Measurements from ENCODE around the gene CXorf51B.
"Not testable (repeated sequence)": the region's sequence is repeated elsewhere in the genome, so short reads cannot be mapped to it uniquely, and the experiment has no call there.

CXorf51B gene

GRCh38 chrX:146809471-146809870 lies at the start of gene CXorf51B:
TSS of gene CXorf51B (plus strand) at chrX:146809771. CDS start at chrX:146809792, 21 bp downstream.
- DNase-seq, result not testable (repeated sequence)

DNA sequence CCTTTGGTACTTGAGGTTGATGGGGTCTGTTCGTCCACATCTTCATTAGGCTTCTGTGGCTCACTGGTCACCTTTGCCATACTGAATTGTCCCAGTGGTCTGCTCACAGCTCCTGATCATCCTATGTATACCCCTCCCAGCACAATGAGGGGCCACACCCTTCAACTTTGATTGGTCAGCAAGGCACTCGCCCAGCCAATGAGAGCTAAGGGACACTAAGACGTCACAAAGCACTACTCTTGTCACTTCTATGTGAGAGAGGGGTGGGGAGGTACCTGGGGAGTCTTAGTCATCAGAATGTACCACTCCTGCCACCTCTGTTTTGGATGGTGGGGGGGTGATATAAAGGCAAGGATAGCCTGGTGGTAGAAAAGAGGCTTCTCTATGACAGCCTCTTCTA lies 5.1 kb downstream of the CXorf51B start, which contains the start of gene CXorf51A:
CXorf51A (minus strand) TSS at position 101 of the 400 bp plus-strand sequence; CDS start at position 80, 21 bp downstream.
- not testable (repeated sequence) for DNase-seq

- no peak for DNase-seq
Measured at GRCh38 chrX:146831994-146832393, 22.4 kb downstream of the CXorf51B start.

DNA sequence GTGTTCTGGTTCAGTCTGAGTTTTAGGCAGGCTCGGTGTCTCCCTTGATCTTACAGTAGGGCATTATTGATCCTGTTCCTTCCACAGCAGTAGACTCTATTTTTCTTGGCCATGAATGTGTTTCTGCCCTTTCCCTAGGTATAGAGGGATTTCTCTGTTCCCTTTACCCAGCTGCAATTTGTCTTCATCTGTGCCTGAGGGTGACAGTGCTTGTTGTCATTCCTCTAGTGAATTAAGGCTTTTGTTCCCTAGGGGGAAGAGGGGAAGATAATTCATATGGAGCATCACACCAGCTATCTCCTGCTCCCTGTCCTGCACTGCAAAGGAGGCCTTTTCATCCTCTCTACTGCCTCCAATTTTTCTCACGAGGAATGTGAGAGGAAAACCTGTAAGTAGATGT lies 44.7 kb downstream of the CXorf51B start:
- no peak for DNase-seq

All from NCI-H524 (cell line).